Retina (tissue), 1 donor: ENCODE results near the gene THPO.
A peak's percentile ranks its signal among the peaks of the same experiment; 100 is the strongest.

Experiments used
- DNase-seq: peaks from one replicate; pipeline ENCODE4 v3.0.0-alpha.2; 2016

Gene THPO

GRCh38 chr3:184361932-184362667 is 15.9 kb downstream of the THPO start:
- peak; percentile 79 for DNase-seq

DNA sequence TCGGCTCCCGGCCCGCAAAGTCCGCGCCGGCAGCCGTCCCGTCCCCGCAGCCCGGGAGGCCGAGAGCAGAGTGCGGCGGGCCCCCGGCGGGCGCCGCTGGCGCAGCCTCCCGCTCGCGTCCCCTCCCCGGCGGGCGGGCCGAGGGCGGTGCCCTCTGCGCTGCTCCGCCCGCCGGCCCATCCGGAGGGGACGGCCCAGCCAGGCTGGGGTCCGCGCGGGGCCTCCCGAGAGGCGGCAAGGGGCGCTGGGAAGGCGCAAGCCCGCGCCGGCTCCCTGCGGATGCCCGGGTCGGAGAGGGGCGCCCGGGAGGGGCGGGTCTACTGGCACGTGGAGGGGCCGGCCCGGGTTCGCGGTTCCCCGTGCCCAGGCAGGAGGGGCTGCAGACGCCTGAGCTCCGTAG is 16.5 kb downstream of the THPO start, which contains the start of the genes CLCN2 and POLR2H:
CLCN2 (minus strand) TSS at position 74 of the 400 bp plus-strand sequence. CDS start 126 bp downstream, outside the sequence.
POLR2H (plus strand) TSS at position 179 of the 400 bp plus-strand sequence. CDS start 1,783 bp downstream, outside the sequence.
- no peak for DNase-seq

DNA sequence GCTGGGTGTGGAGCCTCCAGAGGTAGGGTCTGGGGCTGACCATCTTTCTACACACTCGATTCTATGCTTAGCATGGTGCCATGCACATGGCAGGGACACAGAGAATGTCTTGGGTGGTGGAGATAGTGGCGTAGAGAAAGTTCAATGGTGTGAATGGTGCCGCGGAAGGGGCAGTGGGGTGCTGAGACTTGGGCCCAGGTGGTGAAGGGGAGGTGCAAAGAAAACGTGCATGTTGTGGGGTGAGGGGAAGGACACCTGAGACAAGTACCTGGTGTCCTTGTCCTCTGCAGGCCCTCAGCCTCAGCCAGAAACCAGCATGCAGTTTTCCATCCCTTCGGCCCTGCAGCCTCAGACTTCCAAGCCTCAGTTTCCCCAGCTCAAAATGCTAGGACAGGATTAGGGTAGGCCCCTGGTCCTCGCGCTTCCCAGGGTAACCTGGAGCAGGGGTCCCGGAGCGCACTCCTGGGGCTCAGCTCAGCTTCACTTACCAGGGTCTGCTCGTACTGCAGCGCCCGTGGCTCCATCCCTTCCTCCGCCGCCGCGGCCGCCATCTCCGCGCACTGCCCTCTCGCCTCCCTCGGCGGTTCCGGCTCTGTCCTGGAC is 17.0 kb downstream of the THPO start:
- DNase-seq: peak; percentile 70

GRCh38 chr3:184360070-184360928 is 17.7 kb downstream of the THPO start:
- no peak for DNase-seq

DNA sequence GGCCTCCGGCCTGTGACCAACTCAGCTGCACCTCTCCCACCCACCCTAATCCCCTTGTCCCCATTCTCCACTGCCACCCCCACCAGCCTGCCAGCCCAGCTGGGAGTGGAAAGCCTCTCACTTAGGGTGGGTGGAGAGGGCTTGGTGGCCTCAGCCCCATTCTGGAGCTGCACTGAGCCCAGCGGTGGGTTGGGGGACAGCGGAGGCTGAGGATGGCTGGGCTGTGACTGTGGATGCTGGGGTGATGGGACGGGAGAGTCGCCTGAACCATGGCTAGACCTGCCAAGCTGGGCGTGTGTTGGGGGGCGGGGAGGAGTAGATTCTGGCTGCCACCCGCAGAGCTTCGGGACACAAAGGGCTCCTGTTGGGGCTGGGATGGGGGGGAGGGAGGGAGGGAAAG is 18.4 kb downstream of the THPO start:
- DNase-seq: no peak

GRCh38 chr3:184358921-184359350 is 19.1 kb downstream of the THPO start:
- DNase-seq: no peak

DNA sequence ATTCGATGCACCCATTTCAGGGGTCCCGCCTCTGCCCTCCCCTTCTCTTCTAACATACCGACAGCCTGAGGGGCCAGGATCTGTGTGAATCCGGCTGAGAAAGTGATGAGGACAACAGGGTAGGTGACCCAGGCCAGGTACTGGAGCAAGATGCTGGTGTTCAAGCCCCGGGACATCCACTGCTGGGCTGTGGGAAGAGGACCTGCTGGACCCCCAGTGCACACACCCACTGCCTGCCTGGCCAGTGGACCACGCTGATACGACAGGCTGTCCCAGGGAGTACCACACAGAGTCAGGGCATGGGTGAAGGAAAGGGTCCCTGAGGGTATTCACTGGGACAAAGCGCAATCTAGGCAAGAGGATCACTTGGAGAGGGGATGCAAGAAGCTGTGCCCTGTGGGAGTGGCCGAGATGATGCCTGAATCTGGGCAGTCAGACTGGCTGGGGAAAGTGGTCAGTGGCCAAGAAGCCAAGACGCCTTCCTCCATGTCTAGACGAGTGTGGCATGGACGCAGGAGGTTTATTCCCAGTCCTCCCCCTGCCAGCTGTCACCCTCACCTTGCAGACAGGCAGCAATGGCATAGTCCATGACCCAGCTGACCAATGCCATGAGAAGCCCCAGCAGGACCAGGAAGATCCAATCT is 19.8 kb downstream of the THPO start:
- no peak for DNase-seq

- no peak for DNase-seq
These were observed 20.5 kb downstream of the THPO start for GRCh38 chr3:184357248-184358123.

DNA sequence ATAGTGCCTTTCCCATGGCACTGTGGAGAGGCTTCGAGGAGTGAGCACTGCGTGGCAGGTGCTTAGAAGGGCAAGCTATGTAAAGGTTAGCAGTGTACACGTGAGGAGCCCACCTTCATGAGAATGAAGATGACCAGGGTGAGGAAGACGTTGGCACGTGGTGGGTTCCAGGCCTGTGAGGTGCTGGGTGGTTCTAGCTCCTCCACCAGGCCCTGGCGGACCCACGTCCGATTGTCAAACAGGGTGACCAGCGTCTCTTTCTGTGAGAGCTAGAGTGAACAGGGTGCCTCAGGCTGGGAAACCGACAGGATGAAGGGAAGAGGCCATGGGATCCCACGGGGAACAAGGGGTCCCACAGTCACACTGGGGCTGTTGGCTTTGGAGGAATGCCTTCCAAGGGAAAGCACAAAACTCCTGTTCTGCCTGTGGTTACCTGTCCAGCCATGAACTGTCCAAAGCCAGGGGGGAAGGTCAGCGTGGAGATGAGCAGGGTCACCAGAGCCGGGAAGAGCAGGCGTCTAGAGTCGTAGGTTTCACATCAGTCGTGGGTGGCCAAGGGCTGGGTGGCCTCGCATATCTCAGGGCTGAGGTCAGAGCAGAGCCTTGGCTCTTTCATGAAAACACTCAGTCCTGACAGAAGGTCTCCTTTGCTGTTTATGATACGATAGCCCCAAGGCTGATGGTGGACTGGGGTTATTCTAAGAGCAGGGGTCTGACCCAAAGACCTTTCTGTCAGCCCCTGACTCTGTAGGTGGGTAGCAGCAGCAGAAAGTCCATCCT is 22.6 kb downstream of the THPO start:
- DNase-seq: no peak

GRCh38 chr3:184354754-184355153 is 23.3 kb downstream of the THPO start:
- DNase-seq: no peak

- peak; percentile 51 for DNase-seq
These were observed 23.8 kb downstream of the THPO start for GRCh38 chr3:184354121-184354728.

DNA sequence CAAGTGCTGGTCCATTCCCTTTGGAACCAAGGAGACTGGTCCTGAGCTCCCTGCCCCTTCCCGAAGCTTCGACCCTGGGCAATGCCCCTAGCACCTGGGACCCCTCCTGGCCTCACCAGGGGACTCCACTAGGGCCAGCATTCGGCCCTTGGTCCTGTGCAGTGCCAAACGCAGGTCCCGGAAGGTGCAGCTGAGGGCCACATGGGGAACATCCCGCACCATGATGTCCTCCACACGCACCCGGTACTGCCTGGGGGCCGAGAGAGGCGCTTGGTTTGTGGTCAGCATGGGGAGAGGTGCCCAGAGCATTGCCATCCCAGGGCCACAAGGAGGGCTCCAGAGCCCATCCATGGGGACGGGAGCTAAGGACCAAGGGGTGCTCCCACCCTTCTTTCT is 24.5 kb downstream of the THPO start:
- no peak for DNase-seq

DNA sequence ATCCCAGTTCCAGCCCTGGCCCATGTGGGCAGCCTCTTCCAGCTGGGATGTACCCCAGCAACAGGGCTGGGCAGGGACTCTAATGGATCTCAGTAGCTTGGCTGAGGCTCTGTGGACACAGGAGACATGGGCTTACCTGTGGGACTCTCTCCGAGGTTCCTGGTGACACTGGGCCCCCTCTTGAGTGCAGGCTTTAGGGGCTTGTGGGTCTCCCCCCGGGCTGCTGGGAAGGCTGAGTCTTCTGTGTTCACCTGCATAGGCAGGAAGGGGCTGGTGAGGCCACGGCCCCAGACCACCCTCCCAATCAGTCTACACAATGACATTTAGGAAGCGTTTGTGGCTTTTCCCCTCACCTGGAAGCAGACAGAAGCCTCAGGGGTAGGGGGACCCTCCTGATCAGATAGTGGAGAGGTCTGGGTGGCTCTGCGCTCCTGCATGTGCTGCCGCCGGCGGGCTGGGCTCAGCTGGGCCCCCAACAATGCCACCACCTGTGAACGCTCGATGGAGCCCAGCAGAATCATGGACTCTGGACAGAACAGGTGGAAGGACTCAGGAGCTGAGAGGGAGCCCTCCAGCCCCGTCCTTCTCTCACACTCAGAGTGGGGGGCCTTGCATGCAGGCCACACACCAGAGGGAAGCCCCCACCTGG is 25.0 kb downstream of the THPO start:
- DNase-seq: no peak

DNA sequence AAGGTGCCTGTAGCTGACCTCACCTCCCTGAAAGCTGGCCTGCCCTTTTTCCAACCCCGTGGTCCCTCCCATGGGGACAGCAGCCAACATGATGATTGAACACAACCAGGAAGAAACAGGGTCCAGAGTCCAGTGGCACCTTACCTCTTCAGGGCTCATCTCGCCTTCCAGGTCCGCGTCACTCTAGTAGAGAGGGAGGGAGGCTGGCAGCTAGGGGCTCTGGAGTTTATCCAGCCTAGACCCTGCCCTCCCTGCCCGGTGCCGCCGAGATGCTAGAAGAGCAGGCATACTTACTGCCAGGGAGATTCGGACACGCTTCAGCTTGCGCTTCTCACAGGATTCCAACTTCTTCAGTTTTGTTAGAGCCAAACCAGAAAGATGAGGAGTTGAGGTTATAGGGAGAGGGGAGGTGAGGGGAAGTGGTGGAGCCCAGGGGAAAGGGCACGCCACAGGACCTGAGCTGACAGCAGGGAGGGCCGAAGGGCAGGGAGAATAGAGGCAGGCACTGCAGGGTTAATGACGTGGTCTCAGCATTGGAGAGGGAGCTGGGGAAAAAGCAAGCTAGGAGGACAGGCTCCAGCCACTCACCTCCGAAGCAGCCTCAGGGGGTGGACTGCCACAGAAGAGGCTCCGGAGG is 25.7 kb downstream of the THPO start:
- DNase-seq: no peak

DNA sequence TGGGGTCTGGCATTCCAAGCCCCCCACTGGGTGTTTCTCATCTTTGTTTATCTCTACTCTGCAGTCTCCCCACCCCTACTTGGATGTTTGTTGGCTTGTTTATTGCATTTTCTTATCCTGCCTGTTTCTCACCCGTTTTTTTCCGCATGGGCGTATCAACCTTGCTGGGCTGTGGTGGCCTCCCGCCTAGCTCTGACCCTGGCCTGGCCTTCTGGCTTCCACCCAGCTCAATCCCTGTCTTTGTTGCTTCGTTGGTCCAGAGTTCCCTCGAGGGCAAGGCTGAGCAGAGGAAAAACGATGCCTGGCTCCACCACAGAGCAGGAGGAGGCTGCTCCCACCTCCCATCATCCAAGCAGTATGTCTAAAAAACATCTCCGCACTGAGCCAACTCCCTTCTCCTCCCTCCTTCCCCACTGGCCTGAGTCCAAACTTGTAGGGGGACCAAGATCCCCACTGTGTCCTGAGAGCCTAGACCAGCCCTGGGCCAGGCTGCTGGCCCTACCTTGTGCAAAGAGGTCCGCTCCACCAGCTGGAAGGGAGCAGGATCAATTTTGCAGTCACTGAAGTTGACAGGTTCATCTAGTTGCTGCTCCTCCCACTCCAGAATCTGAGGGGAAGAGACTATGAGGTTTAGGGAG is 26.4 kb downstream of the THPO start:
- DNase-seq: no peak

- DNase-seq: no peak
These were observed 27.4 kb downstream of the THPO start for GRCh38 chr3:184350618-184351017.

GRCh38 chr3:184349563-184350470 is 28.2 kb downstream of the THPO start:
- no peak for DNase-seq

GRCh38 chr3:184348057-184348382 is 30.0 kb downstream of the THPO start:
- DNase-seq: no peak
